Astrocyte (in vitro differentiated cells and primary cell): Measurements from ENCODE around the gene GRAMD4. TPM values are rescaled to one million over a fixed set of nuclear protein-coding genes. Genes with fewer than 3 reads are reported as not detected.

Experiments used
- DNase-seq: peaks from one replicate; pipeline ENCODE4 v3.0.0-alpha.2; 2010; ENCODE audit warnings: low read depth
- FAIRE-seq: peaks from 2 replicates; lab custom pipeline; 2011; peaks lifted over from hg19 to GRCh38; lab: Jason Lieb, UNC
- H2AFZ ChIP-seq: 2 replicates; pipeline ENCODE4 v1.6.0; 2012; ENCODE audit warnings: low read depth, low read length, inconsistent platforms
- H3K27ac ChIP-seq: 2 replicates; pipeline ENCODE4 v1.5.1; 2011; ENCODE audit warnings: low read depth, low read length, inconsistent platforms
- H3K27me3 ChIP-seq: 2 replicates; pipeline ENCODE4 v1.6.0; 2011; ENCODE audit warnings: low read length, inconsistent platforms; ENCODE audit not compliant: insufficient read depth
- H3K36me3 ChIP-seq: 2 replicates; pipeline ENCODE4 v1.5.1; 2011; ENCODE audit warnings: low read length, inconsistent platforms; ENCODE audit not compliant: insufficient read depth
- H3K4me1 ChIP-seq: 2 replicates; pipeline ENCODE4 v1.5.1; 2011; ENCODE audit warnings: low read length, inconsistent platforms; ENCODE audit not compliant: insufficient read depth
- H3K4me2 ChIP-seq: 2 replicates; pipeline ENCODE4 v1.6.0; 2012; ENCODE audit warnings: low read length, inconsistent platforms
- H3K4me3 ChIP-seq: 2 replicates; pipeline ENCODE4 v1.5.1; 2011; ENCODE audit warnings: low read depth, mild to moderate bottlenecking, low read length, inconsistent platforms; ENCODE audit not compliant: insufficient read depth
- H3K79me2 ChIP-seq: 2 replicates; pipeline ENCODE4 v1.6.0; 2012; ENCODE audit warnings: mild to moderate bottlenecking, low read length, inconsistent platforms; ENCODE audit not compliant: insufficient read depth
- H3K9ac ChIP-seq: 2 replicates; pipeline ENCODE4 v1.6.0; 2012; ENCODE audit warnings: mild to moderate bottlenecking, low read length, inconsistent platforms
- H3K9me3 ChIP-seq: 2 replicates; pipeline ENCODE4 v1.5.1; 2012; ENCODE audit warnings: low read depth, mild to moderate bottlenecking, low read length, inconsistent platforms; ENCODE audit not compliant: insufficient read depth
- H4K20me1 ChIP-seq: 2 replicates; pipeline ENCODE4 v1.6.0; 2012; ENCODE audit warnings: low read length, inconsistent platforms; ENCODE audit not compliant: insufficient read depth
- H3K27ac Mint-ChIP-seq: one replicate; pipeline ENCODE4 v1.8.0; 2021; ENCODE audit warnings: mild to moderate bottlenecking, mixed read lengths; ENCODE audit not compliant: unreplicated experiment
- H3K27me3 Mint-ChIP-seq: one replicate; pipeline ENCODE4 v1.8.0; 2021; ENCODE audit warnings: low read depth, mixed read lengths; ENCODE audit not compliant: unreplicated experiment
- H3K36me3 Mint-ChIP-seq: one replicate; pipeline ENCODE4 v1.8.0; 2021; ENCODE audit warnings: low read depth, mixed read lengths; ENCODE audit not compliant: unreplicated experiment
- H3K4me1 Mint-ChIP-seq: one replicate; pipeline ENCODE4 v1.8.0; 2021; ENCODE audit warnings: low read depth, mixed read lengths; ENCODE audit not compliant: unreplicated experiment
- H3K4me3 Mint-ChIP-seq: one replicate; pipeline ENCODE4 v1.8.0; 2021; ENCODE audit warnings: mild to moderate bottlenecking, moderate library complexity, mixed read lengths; ENCODE audit not compliant: unreplicated experiment
- H3K9me3 Mint-ChIP-seq: one replicate; pipeline ENCODE4 v1.8.0; 2021; ENCODE audit warnings: mild to moderate bottlenecking, mixed read lengths; ENCODE audit not compliant: unreplicated experiment
- EZH2 ChIP-seq: IDR thresholded peaks from 2 replicates; pipeline ENCODE4 v1.6.1; 2012; ENCODE audit warnings: mild to moderate bottlenecking, low read length, inconsistent platforms; ENCODE audit not compliant: insufficient read depth
- total RNA-seq: library from RNA; stranded (reverse); gene quantifications from 2 replicates; pipeline ENCODE4 v1.2.1, GENCODE V29; 2021
- TF ChIP-seq, protein P1 (sequence below): IDR thresholded peaks from 2 replicates; pipeline ENCODE4 v1.5.1; 2011; ENCODE audit warnings: low read depth, mild to moderate bottlenecking, inconsistent platforms, low read length, moderate library complexity; ENCODE audit not compliant: insufficient read depth

GRAMD4 gene
- total RNA-seq, 1 donor from 2014 or later, result 17.8 TPM

DNA sequence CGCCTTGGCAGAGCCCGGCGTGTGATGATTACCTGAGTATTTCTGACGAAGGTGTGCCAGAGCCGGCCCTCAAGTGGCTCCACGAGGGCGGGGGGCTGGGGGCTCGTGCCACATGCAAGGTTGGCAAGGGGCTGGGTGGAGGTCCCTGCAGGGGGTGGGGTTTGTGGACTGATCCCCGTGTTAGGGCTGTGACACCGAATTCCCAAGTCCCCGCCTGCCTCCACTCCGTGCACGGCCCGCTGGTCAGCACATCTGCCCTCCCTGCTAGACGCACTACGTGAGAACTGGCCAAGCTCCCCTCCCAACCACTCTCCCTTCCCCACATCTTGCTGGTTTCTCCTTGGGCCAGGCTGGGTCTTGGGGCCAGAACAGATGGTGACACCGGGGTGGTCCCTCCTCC lies 34.2 kb downstream of the GRAMD4 start:
- H3K4me3 ChIP-seq, result no peak overlapping the region
- H3K36me3 ChIP-seq, result no peaks in the 10 kb centered on the region
- H3K27ac Mint-ChIP-seq, result no peak overlapping the region
- H2AFZ ChIP-seq, result no peak overlapping the region
- no peak overlapping the region for H3K27ac ChIP-seq
- no peaks in the 10 kb centered on the region for H3K9me3 ChIP-seq
- DNase-seq (no peak), FAIRE-seq (no peak)
- H3K79me2 ChIP-seq, result no peaks in the 10 kb centered on the region
- peaks cover 12% of the 10 kb centered on the region for H3K4me1 ChIP-seq
- no peaks in the 10 kb centered on the region for H3K9me3 Mint-ChIP-seq
- no peak overlapping the region for H3K4me2 ChIP-seq
- no peak overlapping the region for H3K4me3 Mint-ChIP-seq
- H3K27me3 Mint-ChIP-seq, result no peaks in the 10 kb centered on the region
- peaks cover 3% of the 10 kb centered on the region for H3K4me1 Mint-ChIP-seq
- no peak for TF ChIP-seq EZH2
- TF ChIP-seq, protein P1, sequence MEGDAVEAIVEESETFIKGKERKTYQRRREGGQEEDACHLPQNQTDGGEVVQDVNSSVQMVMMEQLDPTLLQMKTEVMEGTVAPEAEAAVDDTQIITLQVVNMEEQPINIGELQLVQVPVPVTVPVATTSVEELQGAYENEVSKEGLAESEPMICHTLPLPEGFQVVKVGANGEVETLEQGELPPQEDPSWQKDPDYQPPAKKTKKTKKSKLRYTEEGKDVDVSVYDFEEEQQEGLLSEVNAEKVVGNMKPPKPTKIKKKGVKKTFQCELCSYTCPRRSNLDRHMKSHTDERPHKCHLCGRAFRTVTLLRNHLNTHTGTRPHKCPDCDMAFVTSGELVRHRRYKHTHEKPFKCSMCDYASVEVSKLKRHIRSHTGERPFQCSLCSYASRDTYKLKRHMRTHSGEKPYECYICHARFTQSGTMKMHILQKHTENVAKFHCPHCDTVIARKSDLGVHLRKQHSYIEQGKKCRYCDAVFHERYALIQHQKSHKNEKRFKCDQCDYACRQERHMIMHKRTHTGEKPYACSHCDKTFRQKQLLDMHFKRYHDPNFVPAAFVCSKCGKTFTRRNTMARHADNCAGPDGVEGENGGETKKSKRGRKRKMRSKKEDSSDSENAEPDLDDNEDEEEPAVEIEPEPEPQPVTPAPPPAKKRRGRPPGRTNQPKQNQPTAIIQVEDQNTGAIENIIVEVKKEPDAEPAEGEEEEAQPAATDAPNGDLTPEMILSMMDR, result no peak
- H3K27me3 ChIP-seq, result no peaks in the 10 kb centered on the region
- H4K20me1 ChIP-seq, result peaks cover 64% of the 10 kb centered on the region
- no peak overlapping the region for H3K9ac ChIP-seq
- H3K36me3 Mint-ChIP-seq, result peaks cover 4% of the 10 kb centered on the region

DNA sequence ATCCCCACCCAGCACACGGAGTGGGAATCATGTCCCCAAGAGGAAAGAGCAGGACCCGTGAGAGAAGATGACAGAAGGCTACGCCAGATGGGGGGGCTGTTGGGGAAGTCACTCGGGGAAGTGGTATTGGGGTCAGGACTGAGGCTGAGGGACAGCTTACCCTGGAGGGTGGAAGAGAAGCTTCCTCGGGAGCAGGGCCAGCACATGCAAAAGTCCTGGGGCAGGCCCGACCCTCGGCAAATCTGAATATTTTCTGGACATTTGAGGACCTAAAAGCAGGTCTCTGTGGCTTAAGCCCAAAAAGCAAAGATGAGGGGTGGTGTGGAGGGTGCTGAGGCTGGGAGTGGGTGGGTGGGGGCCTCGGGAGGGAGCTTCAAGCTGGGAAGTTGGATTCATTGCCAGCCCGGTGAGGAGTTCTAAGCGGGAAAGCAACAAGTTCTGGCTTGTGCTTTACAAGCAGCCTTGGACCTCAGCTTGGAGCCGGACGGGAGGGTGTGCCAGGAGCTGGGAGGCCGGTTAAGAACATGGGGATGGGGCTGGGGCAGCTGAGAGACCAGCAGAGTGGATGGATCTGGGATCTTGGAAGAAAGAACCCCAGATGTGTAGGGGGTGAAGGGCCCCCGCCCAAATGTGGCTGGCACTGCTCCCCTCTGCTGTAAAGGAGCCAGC lies 34.9 kb downstream of the GRAMD4 start:
- H3K4me1 Mint-ChIP-seq, result peaks cover 3% of the 10 kb centered on the region

More for the DNA sequence above, 34.9 kb downstream of the GRAMD4 start:
- no peak overlapping the region for H3K27ac ChIP-seq
- H3K4me1 ChIP-seq, result peaks cover 12% of the 10 kb centered on the region
- FAIRE-seq (no peak), DNase-seq (no peak)
- peaks cover 4% of the 10 kb centered on the region for H3K36me3 Mint-ChIP-seq
- TF ChIP-seq, protein P1, result no peak
- no peak for TF ChIP-seq EZH2
- no peaks in the 10 kb centered on the region for H3K36me3 ChIP-seq
- no peaks in the 10 kb centered on the region for H3K9me3 Mint-ChIP-seq
- H3K4me2 ChIP-seq, result no peak overlapping the region
- no peaks in the 10 kb centered on the region for H3K79me2 ChIP-seq
- H3K27me3 ChIP-seq, result no peaks in the 10 kb centered on the region
- no peak overlapping the region for H3K27ac Mint-ChIP-seq
- no peak overlapping the region for H3K4me3 ChIP-seq
- no peaks in the 10 kb centered on the region for H3K9me3 ChIP-seq
- H3K9ac ChIP-seq, result no peak overlapping the region
- H3K4me3 Mint-ChIP-seq, result no peak overlapping the region
- peaks cover 62% of the 10 kb centered on the region for H4K20me1 ChIP-seq
- H3K27me3 Mint-ChIP-seq, result no peaks in the 10 kb centered on the region
- H2AFZ ChIP-seq, result no peak overlapping the region
